ENCODE results near the gene QRFP.

QRFP gene

GRCh38 chr9:130884111-130884531, 12.5 kb downstream of the QRFP start:
- no peak overlapping the region for H3K4me3 ChIP-seq (ENCODE audit: low read depth, low read length)
- no peak for TF ChIP-seq CTCF (IDR thresholded peaks at IDR 0.05; ENCODE audit: control insufficient read depth, extremely low read depth, insufficient read depth)
- no peak for DNase-seq (ENCODE audit: low read depth)

GRCh38 chr9:130883479-130883878, 13.1 kb downstream of the QRFP start:
- TF ChIP-seq CTCF (IDR thresholded peaks at IDR 0.05; ENCODE audit: control insufficient read depth, extremely low read depth, insufficient read depth): no peak
- H3K4me3 ChIP-seq (ENCODE audit: low read depth, low read length): no peak overlapping the region
- DNase-seq (ENCODE audit: low read depth): no peak

- H3K4me3 ChIP-seq (ENCODE audit: low read depth, low read length): no peak overlapping the region
- no peak for DNase-seq (ENCODE audit: low read depth)
- no peak for TF ChIP-seq CTCF (IDR thresholded peaks at IDR 0.05; ENCODE audit: control insufficient read depth, extremely low read depth, insufficient read depth)
Measured at GRCh38 chr9:130882696-130883225, 13.9 kb downstream of the QRFP start.

- TF ChIP-seq CTCF (IDR thresholded peaks at IDR 0.05; ENCODE audit: control insufficient read depth, extremely low read depth, insufficient read depth): no peak
- DNase-seq (ENCODE audit: low read depth): no peak
- no peak overlapping the region for H3K4me3 ChIP-seq (ENCODE audit: low read depth, low read length)
Measured at GRCh38 chr9:130881516-130881915, 15.1 kb downstream of the QRFP start.

GRCh38 chr9:130880599-130881220, 15.9 kb downstream of the QRFP start:
- TF ChIP-seq CTCF (IDR thresholded peaks at IDR 0.05; ENCODE audit: control insufficient read depth, extremely low read depth, insufficient read depth): no peak
- DNase-seq (ENCODE audit: low read depth): no peak
- no peak overlapping the region for H3K4me3 ChIP-seq (ENCODE audit: low read depth, low read length)

- DNase-seq (ENCODE audit: low read depth): no peak
- no peak for TF ChIP-seq CTCF (IDR thresholded peaks at IDR 0.05; ENCODE audit: control insufficient read depth, extremely low read depth, insufficient read depth)
- H3K4me3 ChIP-seq (ENCODE audit: low read depth, low read length): no peak overlapping the region
Measured at GRCh38 chr9:130879863-130880411, 16.7 kb downstream of the QRFP start.

GRCh38 chr9:130878295-130878694, 18.3 kb downstream of the QRFP start:
- no peak overlapping the region for H3K4me3 ChIP-seq (ENCODE audit: low read depth, low read length)
- no peak for DNase-seq (ENCODE audit: low read depth)
- TF ChIP-seq CTCF (IDR thresholded peaks at IDR 0.05; ENCODE audit: control insufficient read depth, extremely low read depth, insufficient read depth): no peak
